Astrocyte (in vitro differentiated cells and primary cell): ENCODE measurements around the gene KCNMA1. TPM values are rescaled to one million over a fixed set of nuclear protein-coding genes. Genes with fewer than 3 reads are reported as not detected.

ENCODE experiments used
- DNase-seq: peaks from one replicate; pipeline ENCODE4 v3.0.0-alpha.2; 2010; ENCODE audit warnings: low read depth
- FAIRE-seq: peaks from 2 replicates; lab custom pipeline; 2011; peaks lifted over from hg19 to GRCh38; lab: Jason Lieb, UNC
- H2AFZ ChIP-seq: 2 replicates; pipeline ENCODE4 v1.6.0; 2012; ENCODE audit warnings: low read depth, low read length, inconsistent platforms
- H3K27ac ChIP-seq: 2 replicates; pipeline ENCODE4 v1.5.1; 2011; ENCODE audit warnings: low read depth, low read length, inconsistent platforms
- H3K27me3 ChIP-seq: 2 replicates; pipeline ENCODE4 v1.6.0; 2011; ENCODE audit warnings: low read length, inconsistent platforms; ENCODE audit not compliant: insufficient read depth
- H3K36me3 ChIP-seq: 2 replicates; pipeline ENCODE4 v1.5.1; 2011; ENCODE audit warnings: low read length, inconsistent platforms; ENCODE audit not compliant: insufficient read depth
- H3K4me1 ChIP-seq: 2 replicates; pipeline ENCODE4 v1.5.1; 2011; ENCODE audit warnings: low read length, inconsistent platforms; ENCODE audit not compliant: insufficient read depth
- H3K4me2 ChIP-seq: 2 replicates; pipeline ENCODE4 v1.6.0; 2012; ENCODE audit warnings: low read length, inconsistent platforms
- H3K4me3 ChIP-seq: 2 replicates; pipeline ENCODE4 v1.5.1; 2011; ENCODE audit warnings: low read depth, mild to moderate bottlenecking, low read length, inconsistent platforms; ENCODE audit not compliant: insufficient read depth
- H3K79me2 ChIP-seq: 2 replicates; pipeline ENCODE4 v1.6.0; 2012; ENCODE audit warnings: mild to moderate bottlenecking, low read length, inconsistent platforms; ENCODE audit not compliant: insufficient read depth
- H3K9ac ChIP-seq: 2 replicates; pipeline ENCODE4 v1.6.0; 2012; ENCODE audit warnings: mild to moderate bottlenecking, low read length, inconsistent platforms
- H3K9me3 ChIP-seq: 2 replicates; pipeline ENCODE4 v1.5.1; 2012; ENCODE audit warnings: low read depth, mild to moderate bottlenecking, low read length, inconsistent platforms; ENCODE audit not compliant: insufficient read depth
- H4K20me1 ChIP-seq: 2 replicates; pipeline ENCODE4 v1.6.0; 2012; ENCODE audit warnings: low read length, inconsistent platforms; ENCODE audit not compliant: insufficient read depth
- H3K27ac Mint-ChIP-seq: one replicate; pipeline ENCODE4 v1.8.0; 2021; ENCODE audit warnings: mild to moderate bottlenecking, mixed read lengths; ENCODE audit not compliant: unreplicated experiment
- H3K27me3 Mint-ChIP-seq: one replicate; pipeline ENCODE4 v1.8.0; 2021; ENCODE audit warnings: low read depth, mixed read lengths; ENCODE audit not compliant: unreplicated experiment
- H3K36me3 Mint-ChIP-seq: one replicate; pipeline ENCODE4 v1.8.0; 2021; ENCODE audit warnings: low read depth, mixed read lengths; ENCODE audit not compliant: unreplicated experiment
- H3K4me1 Mint-ChIP-seq: one replicate; pipeline ENCODE4 v1.8.0; 2021; ENCODE audit warnings: low read depth, mixed read lengths; ENCODE audit not compliant: unreplicated experiment
- H3K4me3 Mint-ChIP-seq: one replicate; pipeline ENCODE4 v1.8.0; 2021; ENCODE audit warnings: mild to moderate bottlenecking, moderate library complexity, mixed read lengths; ENCODE audit not compliant: unreplicated experiment
- H3K9me3 Mint-ChIP-seq: one replicate; pipeline ENCODE4 v1.8.0; 2021; ENCODE audit warnings: mild to moderate bottlenecking, mixed read lengths; ENCODE audit not compliant: unreplicated experiment
- CTCF ChIP-seq: IDR thresholded peaks from 2 replicates; pipeline ENCODE4 v1.5.1; 2011; ENCODE audit warnings: low read depth, mild to moderate bottlenecking, inconsistent platforms, low read length, moderate library complexity; ENCODE audit not compliant: insufficient read depth
- EZH2 ChIP-seq: IDR thresholded peaks from 2 replicates; pipeline ENCODE4 v1.6.1; 2012; ENCODE audit warnings: mild to moderate bottlenecking, low read length, inconsistent platforms; ENCODE audit not compliant: insufficient read depth
- total RNA-seq: library from RNA; stranded (reverse); gene quantifications from 2 replicates; pipeline ENCODE4 v1.2.1, GENCODE V29; 2021

Gene KCNMA1
- total RNA-seq, 1 donor from 2014 or later, result 45.8 TPM

- Mint-ChIP-seq H3K9me3 (no peaks in the 10 kb centered on the region), H3K27me3 (no peaks in the 10 kb centered on the region), H3K36me3 (peaks cover 37% of the 10 kb centered on the region), H3K4me1 (peaks cover 3% of the 10 kb centered on the region), H3K4me3 (no peak overlapping the region), H3K27ac (no peak overlapping the region)
- Histone ChIP-seq H3K27me3 (no peaks in the 10 kb centered on the region), H3K4me1 (no peaks in the 10 kb centered on the region), H4K20me1 (no peaks in the 10 kb centered on the region), H3K36me3 (peaks cover 7% of the 10 kb centered on the region), H3K4me2 (no peak overlapping the region), H2AFZ (no peak overlapping the region), H3K4me3 (no peak overlapping the region), H3K27ac (no peak overlapping the region), H3K9me3 (no peaks in the 10 kb centered on the region), H3K9ac (no peak overlapping the region), H3K79me2 (no peaks in the 10 kb centered on the region)
- TF ChIP-seq EZH2 (no peak), CTCF (no peak)
- FAIRE-seq (no peak), DNase-seq (no peak)
These were observed 564.0 kb downstream of the KCNMA1 start for GRCh38 chr10:77073663-77073960.

- DNase-seq, result no peak
- no peak overlapping the region for H2AFZ ChIP-seq
- Mint-ChIP-seq H3K36me3 (peaks cover 37% of the 10 kb centered on the region), H3K27ac (no peak overlapping the region), H3K4me1 (peaks cover 3% of the 10 kb centered on the region), H3K9me3 (no peaks in the 10 kb centered on the region), H3K4me3 (no peak overlapping the region), H3K27me3 (no peaks in the 10 kb centered on the region)
- H3K9ac ChIP-seq, result no peak overlapping the region
- no peak overlapping the region for H3K4me2 ChIP-seq
- no peak for FAIRE-seq
- H4K20me1 ChIP-seq, result no peaks in the 10 kb centered on the region
- no peak overlapping the region for H3K4me3 ChIP-seq
- no peaks in the 10 kb centered on the region for H3K9me3 ChIP-seq
- H3K79me2 ChIP-seq, result no peaks in the 10 kb centered on the region
- H3K27ac ChIP-seq, result no peak overlapping the region
- no peaks in the 10 kb centered on the region for H3K27me3 ChIP-seq
- TF ChIP-seq EZH2, result no peak
- no peak for TF ChIP-seq CTCF
- no peaks in the 10 kb centered on the region for H3K4me1 ChIP-seq
- H3K36me3 ChIP-seq, result peaks cover 7% of the 10 kb centered on the region
These were observed 564.6 kb downstream of the KCNMA1 start for GRCh38 chr10:77072836-77073662.

GRCh38 chr10:77072361-77072835, 565.2 kb downstream of the KCNMA1 start:
- Histone ChIP-seq H3K4me2 (no peak overlapping the region), H3K79me2 (no peaks in the 10 kb centered on the region), H3K36me3 (peaks cover 7% of the 10 kb centered on the region), H4K20me1 (no peaks in the 10 kb centered on the region), H3K4me3 (no peak overlapping the region), H2AFZ (no peak overlapping the region), H3K9ac (no peak overlapping the region), H3K27me3 (no peaks in the 10 kb centered on the region), H3K27ac (no peak overlapping the region), H3K9me3 (no peaks in the 10 kb centered on the region), H3K4me1 (no peaks in the 10 kb centered on the region)
- H3K27me3 Mint-ChIP-seq, result no peaks in the 10 kb centered on the region
- no peak overlapping the region for H3K4me3 Mint-ChIP-seq
- TF ChIP-seq CTCF (no peak), EZH2 (no peak)
- H3K27ac Mint-ChIP-seq, result no peak overlapping the region
- FAIRE-seq (no peak), DNase-seq (no peak)
- peaks cover 3% of the 10 kb centered on the region for H3K4me1 Mint-ChIP-seq
- H3K36me3 Mint-ChIP-seq, result peaks cover 36% of the 10 kb centered on the region
- no peaks in the 10 kb centered on the region for H3K9me3 Mint-ChIP-seq
